Epidermal melanocyte (primary cell): ENCODE measurements around the gene CCDC112.
A peak's percentile ranks its signal among the peaks of the same experiment; 100 is the strongest.
"Not testable (repeated sequence)": the region's sequence is repeated elsewhere in the genome, so short reads cannot be mapped to it uniquely, and the experiment has no call there.

Experiments
- DNase-seq: peaks from one replicate; pipeline ENCODE4 v3.0.0; 2011; ENCODE audit warnings: low spot score; ENCODE audit not compliant: insufficient read length

CCDC112 gene

DNA sequence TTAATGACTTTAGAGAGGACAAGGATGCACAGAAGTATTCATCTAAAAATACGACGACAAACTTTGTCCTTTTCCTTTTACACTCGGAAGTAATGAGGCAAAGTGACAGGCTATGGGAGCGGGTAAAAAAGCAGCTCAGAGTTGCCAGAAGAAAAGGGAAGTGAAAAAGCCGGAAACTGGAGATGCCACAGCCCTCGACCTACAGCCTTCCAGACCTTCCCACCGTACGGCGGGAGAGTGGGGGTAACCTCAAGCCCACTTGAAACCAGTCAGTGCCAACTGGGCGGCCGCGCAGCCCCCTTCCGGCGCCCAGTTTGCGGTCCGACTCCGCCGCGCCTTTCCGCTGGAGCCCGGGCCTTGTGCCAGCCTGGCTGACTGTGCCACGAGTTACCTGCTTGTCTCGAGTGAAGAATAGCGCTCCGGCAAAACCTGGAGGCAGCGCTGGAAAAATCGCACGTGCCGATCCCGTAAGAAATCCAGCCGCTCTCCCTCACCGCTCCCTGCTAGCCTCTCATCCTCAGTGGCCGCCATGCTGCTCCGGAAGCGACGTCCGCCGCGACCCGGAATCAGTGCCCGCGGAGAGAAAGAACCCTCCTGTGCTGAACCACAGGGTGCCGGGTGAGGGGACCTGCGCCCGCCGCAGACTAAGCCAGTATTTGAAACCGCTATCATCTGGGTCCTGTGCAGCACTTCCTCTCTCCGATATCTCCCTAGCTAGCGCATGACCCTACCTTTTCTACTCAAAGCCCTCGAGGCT is 34.0 kb downstream of the CCDC112 start, which contains the start of gene PGGT1B:
TSS of gene PGGT1B (minus strand) at position 557 of the 757 bp plus-strand sequence. CDS start at position 531, 26 bp downstream.
- peak; percentile 25 for DNase-seq

DNA sequence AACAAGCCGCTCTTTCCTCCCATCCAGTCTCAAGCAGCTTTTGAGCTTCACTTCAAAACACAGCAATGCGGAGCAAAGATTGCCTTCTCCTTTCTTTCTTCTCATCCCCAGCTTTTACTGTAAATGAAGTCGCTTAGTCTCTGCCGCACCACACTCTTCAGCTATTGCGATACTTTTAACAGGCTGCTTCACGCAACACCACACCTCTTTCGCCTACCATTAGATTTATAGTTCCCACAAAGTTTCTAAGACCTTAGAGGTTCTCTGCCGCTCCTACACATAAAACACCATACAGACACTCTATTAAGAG is 34.5 kb downstream of the CCDC112 start:
- no peak for DNase-seq

DNA sequence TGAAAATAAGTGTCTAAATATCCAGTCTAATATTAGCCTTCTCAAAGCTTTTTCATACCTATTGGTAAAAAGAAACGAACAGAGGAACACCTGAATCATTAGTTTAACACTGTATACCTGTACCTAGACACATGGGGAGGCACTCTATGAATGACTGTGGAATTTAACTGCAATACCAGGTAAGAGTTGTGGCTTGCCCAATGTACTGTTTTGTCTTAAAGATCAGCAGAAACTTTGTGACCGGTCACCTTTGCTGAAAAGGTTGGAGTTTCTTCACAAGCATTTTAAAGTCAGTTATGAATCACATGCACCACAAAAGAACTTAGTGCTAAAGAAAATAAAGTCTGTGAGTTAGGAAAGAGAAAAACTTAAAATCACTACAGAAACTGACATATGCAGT is 36.2 kb downstream of the CCDC112 start:
- DNase-seq = no peak

DNA sequence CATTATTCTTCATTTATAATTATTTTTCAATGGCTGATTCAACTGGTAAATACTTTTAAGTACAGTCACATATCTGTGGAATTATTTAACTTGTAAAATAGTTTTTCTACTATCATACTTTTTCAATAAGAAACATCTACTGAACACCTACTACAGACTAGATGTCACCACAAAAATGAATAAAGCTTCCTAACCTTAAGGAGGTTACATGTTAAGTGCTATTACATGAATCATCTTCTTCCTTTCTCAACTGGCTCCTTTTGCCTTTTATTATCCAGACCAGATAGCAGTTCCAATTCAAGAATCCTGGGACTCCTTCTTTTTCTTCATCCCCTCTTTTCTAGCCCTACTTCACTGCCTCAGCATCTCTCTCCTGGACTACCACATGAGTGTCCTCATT is 38.5 kb downstream of the CCDC112 start:
- no peak for DNase-seq

DNA sequence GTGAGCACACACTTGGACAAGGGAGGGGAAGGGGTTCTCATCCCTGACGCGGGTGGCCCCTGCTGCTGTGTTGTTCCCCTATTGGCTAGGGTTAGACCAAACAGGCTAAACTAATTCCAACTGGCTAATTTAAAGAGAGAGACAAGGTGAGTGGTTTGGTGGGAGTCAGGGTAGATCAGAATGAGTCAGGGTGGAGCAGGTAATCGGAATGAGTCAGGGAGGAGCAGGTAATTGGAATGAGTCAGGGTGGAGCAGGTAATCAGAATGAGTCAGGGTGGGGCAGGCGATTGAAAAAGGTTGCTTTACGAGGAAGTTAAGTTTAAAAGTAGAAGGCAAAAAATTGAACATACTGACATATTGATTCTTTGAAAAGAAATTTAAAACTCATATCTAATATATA is 47.1 kb downstream of the CCDC112 start:
- DNase-seq = not testable (repeated sequence)

DNA sequence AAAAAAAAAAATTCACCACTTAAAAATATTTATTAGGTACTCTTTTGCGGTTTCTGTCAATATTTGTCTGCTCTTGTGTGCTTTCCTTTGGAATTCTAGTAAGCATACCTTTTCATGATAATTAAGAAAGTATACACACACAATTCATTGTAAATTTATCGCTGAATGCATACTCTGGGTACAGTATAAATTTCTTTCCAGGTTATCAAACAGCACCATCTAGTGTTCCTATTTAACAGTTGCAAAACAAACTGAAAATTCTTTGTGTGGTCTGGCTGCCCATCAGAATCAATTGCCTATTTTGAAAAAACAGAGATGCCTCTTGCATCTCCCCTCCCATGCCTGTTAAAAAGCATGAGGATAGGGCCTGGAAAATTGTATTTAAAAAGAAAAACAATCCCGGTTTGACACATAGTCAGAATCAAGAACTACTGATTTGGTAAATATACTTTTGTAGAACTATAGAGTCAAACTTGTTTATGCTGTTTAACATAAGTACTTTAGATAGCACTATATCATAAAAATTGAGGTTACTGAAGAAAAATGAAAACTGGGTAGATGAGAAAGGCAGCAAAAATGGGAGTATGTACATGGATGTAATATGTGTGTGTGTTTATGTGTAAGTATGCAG is 50.0 kb downstream of the CCDC112 start:
- DNase-seq = no peak

DNA sequence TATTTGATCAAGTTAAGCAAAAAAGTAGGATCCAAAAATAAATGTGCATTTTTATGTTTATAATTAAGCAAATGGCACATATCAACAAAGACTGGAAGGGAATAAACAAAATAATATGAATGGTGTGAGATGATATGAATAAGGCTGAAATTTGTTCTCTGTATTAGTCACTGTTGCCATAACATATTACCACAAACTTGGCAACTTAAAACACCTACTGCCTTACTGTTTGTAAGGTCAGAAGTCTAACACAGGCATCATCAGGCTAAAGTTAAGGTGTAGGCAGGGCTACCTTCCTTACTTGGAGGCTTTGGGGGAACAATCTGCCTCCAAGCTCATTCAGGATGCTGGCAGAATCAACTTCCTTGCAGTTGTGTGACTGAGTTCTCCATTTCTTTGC is 53.0 kb downstream of the CCDC112 start:
- DNase-seq = no peak

DNA sequence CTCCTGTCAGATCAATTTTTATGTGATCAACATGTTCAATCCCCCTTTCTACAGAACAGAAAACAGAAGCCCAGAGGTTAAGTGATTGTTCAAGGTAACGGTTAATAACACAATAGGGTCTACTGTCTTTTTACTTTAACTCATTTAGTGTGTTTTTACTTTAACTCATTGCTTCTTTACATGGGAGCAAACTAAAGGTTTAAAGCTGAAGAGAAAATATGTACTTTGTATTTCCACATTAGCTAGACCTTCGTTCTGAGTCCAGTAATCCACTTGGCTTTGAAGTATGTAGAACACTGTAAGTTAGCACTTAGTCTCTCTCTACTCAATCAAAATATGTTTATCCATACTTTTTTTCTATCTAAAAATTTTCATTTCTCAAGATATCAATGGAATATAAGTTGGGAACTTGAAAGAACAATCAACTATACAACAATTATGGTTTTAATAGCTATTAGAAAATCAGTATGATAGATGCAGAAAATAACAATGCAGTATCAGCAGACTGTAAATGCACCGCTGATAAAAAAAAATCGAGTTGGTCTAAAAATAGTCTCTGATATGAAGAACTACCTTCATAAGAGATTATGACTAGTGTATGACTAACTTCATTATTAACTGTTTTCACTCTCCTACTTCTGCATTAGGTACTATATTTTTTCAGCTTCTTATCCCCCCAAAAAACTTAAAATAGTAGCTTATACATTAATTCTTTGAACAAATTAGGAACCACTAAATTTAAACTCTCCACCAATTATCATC is 54.4 kb downstream of the CCDC112 start:
- DNase-seq = no peak

DNA sequence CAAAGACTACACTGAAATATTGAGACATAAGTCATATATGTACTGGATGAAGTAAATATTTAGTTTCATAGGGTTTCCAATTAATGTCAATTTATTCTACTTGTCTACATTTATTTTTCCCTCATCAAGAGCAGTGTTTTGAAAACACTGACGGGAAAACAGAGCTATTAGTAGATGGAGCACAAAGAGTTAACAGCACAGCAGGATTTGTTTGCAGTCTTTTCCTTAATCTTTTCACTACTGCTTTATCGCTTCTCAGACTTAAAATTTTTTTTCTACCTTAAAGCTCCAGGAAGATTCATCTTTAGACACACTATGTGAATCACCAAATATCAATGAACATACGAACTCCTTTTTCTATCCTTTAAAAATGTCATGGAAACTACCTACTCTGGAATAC is 59.4 kb downstream of the CCDC112 start:
- no peak for DNase-seq

DNA sequence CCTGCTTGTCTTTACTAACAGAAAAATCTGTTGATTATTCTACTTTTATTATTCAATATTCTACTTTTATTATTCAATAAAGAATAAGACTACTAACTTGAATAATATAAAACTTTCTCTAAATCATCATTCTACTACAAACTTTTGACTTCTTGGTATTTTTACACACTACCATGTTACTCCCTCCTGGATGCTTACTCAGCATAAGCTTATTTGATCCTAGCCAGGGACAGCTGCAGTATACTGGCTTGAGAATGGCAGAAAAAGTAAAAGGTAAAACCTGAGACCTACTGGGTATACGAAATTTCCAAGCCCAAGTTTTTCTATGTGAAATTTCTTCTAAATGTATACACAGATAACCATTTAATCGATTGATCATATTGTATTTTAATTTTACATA is 59.9 kb downstream of the CCDC112 start:
- DNase-seq = no peak

DNA sequence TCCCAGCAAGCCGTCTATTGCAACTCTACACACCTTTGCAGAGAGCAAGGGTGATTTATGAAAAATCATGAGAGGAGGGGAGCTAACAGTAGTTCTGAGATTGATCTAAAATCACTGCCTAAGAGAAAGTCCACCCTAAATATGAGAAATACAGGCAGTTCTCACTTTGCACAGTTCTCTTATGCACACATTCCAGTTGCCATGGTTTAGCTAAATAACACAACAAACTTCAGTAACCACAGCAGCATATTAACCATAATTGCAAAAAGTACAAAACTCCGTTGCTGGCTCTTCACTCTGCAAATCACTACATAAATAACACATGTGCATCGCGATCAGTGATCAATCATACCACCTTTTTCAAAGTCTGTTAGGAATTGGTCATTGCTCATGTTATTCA is 64.9 kb downstream of the CCDC112 start:
- DNase-seq = no peak

DNA sequence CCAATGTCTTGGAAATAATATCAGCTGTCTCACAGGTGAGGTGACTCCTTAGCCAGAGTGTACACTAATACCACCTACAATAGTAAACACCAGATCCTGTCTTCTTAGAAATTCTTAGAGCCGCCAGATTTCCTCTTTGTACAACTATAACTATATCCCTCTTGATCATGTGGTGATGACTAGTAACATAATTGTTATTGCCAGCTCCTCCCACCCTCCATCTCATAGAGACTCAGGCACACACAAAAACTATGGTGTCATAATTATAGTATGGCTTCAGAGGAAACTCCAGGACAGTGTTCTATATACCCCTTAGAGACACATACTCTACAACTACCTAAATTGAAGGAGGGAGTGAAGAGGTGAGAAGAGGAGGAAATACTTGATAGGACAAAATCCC is 66.8 kb downstream of the CCDC112 start:
- no peak for DNase-seq

DNA sequence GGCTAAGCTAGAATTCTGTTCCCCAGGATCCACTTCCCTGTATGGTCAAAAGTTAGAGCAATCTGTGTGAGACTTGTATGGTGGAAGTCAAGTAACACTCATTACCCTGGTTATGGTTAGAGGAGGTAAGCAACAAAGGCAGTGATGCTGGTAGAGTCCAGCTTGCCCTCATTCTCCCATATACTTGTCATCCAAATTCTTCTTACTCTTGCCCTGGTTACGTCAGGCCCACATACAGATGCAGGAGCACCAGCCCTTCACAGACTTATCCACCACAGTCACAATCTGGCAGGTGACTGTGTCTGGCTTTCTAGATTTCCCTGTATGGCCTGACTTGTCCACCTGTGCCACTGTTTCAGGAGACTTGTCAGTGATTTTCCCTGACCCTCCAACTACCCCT is 69.2 kb downstream of the CCDC112 start:
- no peak for DNase-seq
